GM12878 (cell line): ENCODE data around the gene FAM83D. TPM values are rescaled to one million over a fixed set of nuclear protein-coding genes. Genes with fewer than 3 reads are reported as not detected.
A peak's percentile ranks its signal among the peaks of the same experiment; 100 is the strongest.

Source experiments
- CHD2 ChIP-seq: IDR thresholded peaks from 2 replicates; pipeline ENCODE4 v1.6.1; 2011; ENCODE audit warnings: low read depth, low read length, improper control_type of control experiment, borderline replicate concordance
- CREM ChIP-seq: IDR thresholded peaks from 2 replicates; pipeline ENCODE4 v1.6.1; 2014; ENCODE audit warnings: antibody characterized with exemption, low read depth
- EZH2 ChIP-seq: IDR thresholded peaks from 2 replicates; pipeline ENCODE4 v1.6.1; 2012; ENCODE audit warnings: low read depth, mild to moderate bottlenecking, control low read depth, inconsistent platforms, low read length, borderline replicate concordance; ENCODE audit not compliant: control insufficient read depth
- FOS ChIP-seq: IDR thresholded peaks from 3 replicates; pipeline ENCODE4 v1.6.1; 2011; ENCODE audit warnings: borderline replicate concordance; ENCODE audit not compliant: insufficient read length; ENCODE audit errors: extremely low read depth
- HCFC1 ChIP-seq: fragments of 150-350 bp; IDR thresholded peaks from 2 replicates; pipeline ENCODE4 v1.6.1; 2014; ENCODE audit warnings: low read length
- HDAC6 ChIP-seq: fragments of 200-600 bp; sonication (generic); IDR thresholded peaks from one replicate; pipeline ENCODE4 v1.8.0; 2017; ENCODE audit warnings: antibody characterized with exemption; ENCODE audit not compliant: unreplicated experiment
- JUND ChIP-seq: IDR thresholded peaks from 2 replicates; pipeline ENCODE4 v1.6.1; 2012; ENCODE audit warnings: low read depth, mild to moderate bottlenecking, low read length, improper control_type of control experiment, moderate library complexity
- KAT2A ChIP-seq: conservative IDR thresholded peaks from 2 replicates; pipeline ENCODE4 v1.6.1; 2011; ENCODE audit warnings: low read depth, low read length; ENCODE audit not compliant: control insufficient read depth
- MEF2B ChIP-seq: fragments of 450-650 bp; IDR thresholded peaks from 2 replicates; pipeline ENCODE4 v1.6.1; 2018; ENCODE audit warnings: mild to moderate bottlenecking, moderate library complexity; ENCODE audit not compliant: partially characterized antibody, poor library complexity, severe bottlenecking
- NFXL1 ChIP-seq: fragments of 450-650 bp; IDR thresholded peaks from 2 replicates; pipeline ENCODE4 v1.6.1; 2017; ENCODE audit warnings: antibody characterized with exemption, mild to moderate bottlenecking, borderline replicate concordance
- NFYB ChIP-seq: IDR thresholded peaks from 2 replicates; pipeline ENCODE4 v1.6.1; 2011; ENCODE audit warnings: low read depth, mild to moderate bottlenecking, low read length, improper control_type of control experiment, moderate library complexity; ENCODE audit not compliant: insufficient read depth
- NR2C1 ChIP-seq: fragments of 450-650 bp; IDR thresholded peaks from 2 replicates; pipeline ENCODE4 v1.6.1; 2017; ENCODE audit warnings: antibody characterized with exemption, mild to moderate bottlenecking, moderate library complexity
- PAX5 ChIP-seq: IDR thresholded peaks from 2 replicates; pipeline ENCODE4 v1.6.1; 2011; ENCODE audit warnings: low read depth, low read length, borderline replicate concordance
- PAX8 ChIP-seq: fragments of 450-650 bp; IDR thresholded peaks from 2 replicates; pipeline ENCODE4 v1.6.1; 2017; ENCODE audit warnings: mild to moderate bottlenecking, moderate library complexity
- POLR2AphosphoS5 ChIP-seq: IDR thresholded peaks from 2 replicates; pipeline ENCODE4 v1.6.1; 2011; ENCODE audit warnings: mild to moderate bottlenecking, low read length, inconsistent platforms
- RFX5 ChIP-seq: IDR thresholded peaks from 2 replicates; pipeline ENCODE4 v1.6.1; 2011; ENCODE audit warnings: low read depth, low read length, improper control_type of control experiment
- RUNX3 ChIP-seq: IDR thresholded peaks from 2 replicates; pipeline ENCODE4 v1.6.1; 2012; ENCODE audit warnings: low read length, inconsistent platforms
- SIN3A ChIP-seq: IDR thresholded peaks from 2 replicates; pipeline ENCODE4 v1.6.1; 2012; ENCODE audit warnings: low read depth, low read length, improper control_type of control experiment
- SKIL ChIP-seq: fragments of 450-650 bp; IDR thresholded peaks from 2 replicates; pipeline ENCODE4 v1.6.1; 2017; ENCODE audit warnings: mild to moderate bottlenecking, low read depth, inconsistent platforms; ENCODE audit not compliant: poor library complexity, severe bottlenecking
- SPI1 ChIP-seq: IDR thresholded peaks from 2 replicates; pipeline ENCODE4 v1.6.1; 2011; ENCODE audit warnings: low read depth, mild to moderate bottlenecking, low read length, moderate library complexity, borderline replicate concordance; ENCODE audit not compliant: insufficient read depth
- ZNF24 ChIP-seq: fragments of 450-650 bp; IDR thresholded peaks from 2 replicates; pipeline ENCODE4 v1.6.1; 2017; ENCODE audit warnings: antibody characterized with exemption, mild to moderate bottlenecking
- ZNF274 ChIP-seq: IDR thresholded peaks from one replicate; pipeline ENCODE4 v1.8.0; 2011; ENCODE audit not compliant: insufficient read length, insufficient read depth
- ZNF622 ChIP-seq: fragments of 450-650 bp; IDR thresholded peaks from 2 replicates; pipeline ENCODE4 v1.6.1; 2017; ENCODE audit warnings: mild to moderate bottlenecking, inconsistent platforms
- polyA plus RNA-seq, 11 experiments: library from polyadenylated mRNA; depleted of rRNA in 4 of 11; unstranded in 6 of 11; stranded (reverse) in 5 of 11; fragments of >200 nt; fragmentation: Nextera tagmentation in 4 of 11; fragmentation: Illumina TruSeq in 1 of 11; extraction: Ambion mirVana in 4 of 11; extraction: Trizol in 1 of 11; gene quantifications; 1 replicate in 1 of 11; 2 replicates in 10 of 11; pipeline versions ENCODE4 v1.2.1 to v1.2.3, GENCODE V29; 2011 to 2016; ENCODE audit warnings: inconsistent platforms in 2 of 11, missing spikeins in 2 of 11, low read depth in 1 of 11
- total RNA-seq, 4 experiments: library from RNA; depleted of rRNA in 3 of 4; stranded (reverse); fragments of >200 nt in 3 of 4; fragmentation: Illumina TruSeq in 1 of 4; extraction: Trizol in 1 of 4; gene quantifications; 2 replicates each; pipeline versions ENCODE4 v1.2.1 to v1.2.3, GENCODE V29; 2013 to 2021
- TF ChIP-seq, protein P1 (sequence below): fragments of 450-650 bp; IDR thresholded peaks from 2 replicates; pipeline ENCODE4 v1.6.1; 2018; ENCODE audit warnings: borderline replicate concordance, mild to moderate bottlenecking; ENCODE audit not compliant: partially characterized antibody
- TF ChIP-seq, protein P2 (sequence below): IDR thresholded peaks from 2 replicates; pipeline ENCODE4 v1.6.1; 2012; ENCODE audit warnings: low read depth, low read length, improper control_type of control experiment

FAM83D gene
- total and polyA plus RNA-seq, 10 of the 15 experiments (the other 5 are each of a cell fraction or from before 2014, with no cell fraction given), result 4.5 to 34.8 (median 19.2) TPM

DNA sequence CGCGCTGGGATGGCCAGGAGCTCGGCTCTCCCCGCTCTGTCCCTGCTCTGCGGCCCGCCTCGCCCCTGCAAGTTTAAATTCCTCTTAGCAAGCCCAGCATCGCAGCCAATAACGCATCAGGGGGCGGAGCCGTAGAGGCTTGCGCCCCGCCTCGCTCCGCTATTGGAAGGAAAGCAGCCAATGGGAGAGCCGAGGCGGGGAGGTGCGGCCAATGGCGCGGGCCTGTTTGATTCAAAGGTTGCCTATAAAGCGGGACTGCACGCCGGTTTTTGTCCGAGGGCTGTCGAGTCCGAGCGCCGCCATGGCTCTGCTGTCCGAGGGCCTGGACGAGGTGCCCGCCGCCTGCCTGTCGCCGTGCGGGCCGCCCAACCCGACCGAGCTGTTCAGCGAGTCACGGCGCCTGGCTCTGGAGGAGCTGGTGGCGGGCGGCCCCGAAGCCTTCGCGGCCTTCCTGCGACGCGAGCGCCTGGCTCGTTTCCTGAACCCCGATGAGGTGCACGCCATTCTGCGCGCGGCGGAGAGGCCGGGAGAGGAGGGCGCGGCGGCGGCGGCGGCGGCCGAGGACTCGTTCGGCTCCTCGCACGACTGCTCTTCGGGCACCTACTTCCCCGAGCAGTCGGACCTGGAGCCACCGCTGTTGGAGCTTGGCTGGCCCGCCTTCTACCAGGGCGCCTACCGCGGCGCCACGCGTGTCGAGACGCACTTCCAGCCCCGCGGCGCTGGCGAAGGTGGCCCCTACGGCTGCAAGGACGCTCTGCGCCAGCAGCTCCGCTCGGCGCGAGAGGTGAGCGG, at the start of gene FAM83D (continued):
- no peak for TF ChIP-seq PAX8
- peak; percentile 96 for TF ChIP-seq POLR2AphosphoS5
- peak; percentile 59 for TF ChIP-seq ZNF24
- TF ChIP-seq CREM, result no peak; the same call in 1 of the 2 replicates
- TF ChIP-seq MEF2B, result no peak
- peak; percentile 80; the same call in 1 of the 2 replicates for TF ChIP-seq CHD2
- no peak for TF ChIP-seq JUND
- peak; percentile 99 for TF ChIP-seq NFYB
- peak; percentile 84 for TF ChIP-seq FOS
- no peak for TF ChIP-seq SPI1
- TF ChIP-seq NR2C1, result no peak
- no peak for TF ChIP-seq ZNF622
- peak; percentile 97; the same call in 1 of the 2 replicates for TF ChIP-seq SIN3A
- TF ChIP-seq HDAC6, result no peak
- no peak for TF ChIP-seq KAT2A
- TF ChIP-seq PAX5, result no peak; the same call in 1 of the 2 replicates
- no peak; the same call in 1 of the 2 replicates for TF ChIP-seq HCFC1
- no peak for TF ChIP-seq ZNF274
- TF ChIP-seq, protein P1, sequence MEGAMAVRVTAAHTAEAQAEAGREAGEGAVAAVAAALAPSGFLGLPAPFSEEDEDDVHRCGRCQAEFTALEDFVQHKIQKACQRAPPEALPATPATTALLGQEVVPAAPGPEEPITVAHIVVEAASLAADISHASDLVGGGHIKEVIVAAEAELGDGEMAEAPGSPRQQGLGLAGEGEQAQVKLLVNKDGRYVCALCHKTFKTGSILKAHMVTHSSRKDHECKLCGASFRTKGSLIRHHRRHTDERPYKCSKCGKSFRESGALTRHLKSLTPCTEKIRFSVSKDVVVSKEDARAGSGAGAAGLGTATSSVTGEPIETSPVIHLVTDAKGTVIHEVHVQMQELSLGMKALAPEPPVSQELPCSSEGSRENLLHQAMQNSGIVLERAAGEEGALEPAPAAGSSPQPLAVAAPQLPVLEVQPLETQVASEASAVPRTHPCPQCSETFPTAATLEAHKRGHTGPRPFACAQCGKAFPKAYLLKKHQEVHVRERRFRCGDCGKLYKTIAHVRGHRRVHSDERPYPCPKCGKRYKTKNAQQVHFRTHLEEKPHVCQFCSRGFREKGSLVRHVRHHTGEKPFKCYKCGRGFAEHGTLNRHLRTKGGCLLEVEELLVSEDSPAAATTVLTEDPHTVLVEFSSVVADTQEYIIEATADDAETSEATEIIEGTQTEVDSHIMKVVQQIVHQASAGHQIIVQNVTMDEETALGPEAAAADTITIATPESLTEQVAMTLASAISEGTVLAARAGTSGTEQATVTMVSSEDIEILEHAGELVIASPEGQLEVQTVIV, result no peak
- no peak for TF ChIP-seq EZH2
- peak; percentile 97 for TF ChIP-seq NFXL1
- peak; percentile 68 for TF ChIP-seq RFX5
- no peak for TF ChIP-seq SKIL
- peak; percentile 37; the same call in 1 of the 2 replicates for TF ChIP-seq RUNX3
- TF ChIP-seq, protein P2, sequence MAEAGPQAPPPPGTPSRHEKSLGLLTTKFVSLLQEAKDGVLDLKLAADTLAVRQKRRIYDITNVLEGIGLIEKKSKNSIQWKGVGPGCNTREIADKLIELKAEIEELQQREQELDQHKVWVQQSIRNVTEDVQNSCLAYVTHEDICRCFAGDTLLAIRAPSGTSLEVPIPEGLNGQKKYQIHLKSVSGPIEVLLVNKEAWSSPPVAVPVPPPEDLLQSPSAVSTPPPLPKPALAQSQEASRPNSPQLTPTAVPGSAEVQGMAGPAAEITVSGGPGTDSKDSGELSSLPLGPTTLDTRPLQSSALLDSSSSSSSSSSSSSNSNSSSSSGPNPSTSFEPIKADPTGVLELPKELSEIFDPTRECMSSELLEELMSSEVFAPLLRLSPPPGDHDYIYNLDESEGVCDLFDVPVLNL, result peak; percentile 92
